OCI-LY1 (cell line): ENCODE data around the gene PREB.

Experiments
- EZH2 ChIP-seq: fragments of 200-600 bp; sonication (generic), shearing (Covaris generic); IDR thresholded peaks from 2 replicates; pipeline ENCODE4 v1.8.0; 2017; ENCODE audit warnings: borderline replicate concordance, mixed run types, mild to moderate bottlenecking, antibody characterized with exemption, low read length, moderate library complexity, mixed read lengths
- TF ChIP-seq, protein P1 (sequence below): fragments of 200-600 bp; sonication (generic), shearing (Covaris generic); IDR thresholded peaks from 2 replicates; pipeline ENCODE4 v1.5.1; 2017; ENCODE audit warnings: mild to moderate bottlenecking, antibody characterized with exemption, low read length, moderate library complexity, mixed read lengths

DNA sequence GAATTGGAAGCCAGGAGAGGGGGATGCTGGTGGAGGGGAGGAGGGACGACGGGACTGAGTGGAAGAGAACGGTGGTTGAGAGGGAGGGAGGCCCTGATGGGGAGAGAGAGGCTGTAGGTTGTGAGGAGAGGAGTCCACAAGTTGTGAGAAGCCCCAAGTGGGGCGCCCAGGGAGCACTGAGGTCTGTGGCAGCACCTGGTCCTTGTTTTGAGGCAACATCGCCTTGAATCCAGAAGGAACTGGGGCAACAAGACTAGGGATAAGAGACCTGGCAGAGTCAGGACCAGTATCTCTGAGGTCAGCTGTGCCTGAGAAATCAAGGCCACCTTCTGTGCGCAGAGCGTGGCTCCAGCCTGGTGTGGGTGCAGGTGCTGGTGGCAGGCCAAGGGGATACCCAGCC, 3.7 kb upstream of the PREB start:
- TF ChIP-seq, protein P1, sequence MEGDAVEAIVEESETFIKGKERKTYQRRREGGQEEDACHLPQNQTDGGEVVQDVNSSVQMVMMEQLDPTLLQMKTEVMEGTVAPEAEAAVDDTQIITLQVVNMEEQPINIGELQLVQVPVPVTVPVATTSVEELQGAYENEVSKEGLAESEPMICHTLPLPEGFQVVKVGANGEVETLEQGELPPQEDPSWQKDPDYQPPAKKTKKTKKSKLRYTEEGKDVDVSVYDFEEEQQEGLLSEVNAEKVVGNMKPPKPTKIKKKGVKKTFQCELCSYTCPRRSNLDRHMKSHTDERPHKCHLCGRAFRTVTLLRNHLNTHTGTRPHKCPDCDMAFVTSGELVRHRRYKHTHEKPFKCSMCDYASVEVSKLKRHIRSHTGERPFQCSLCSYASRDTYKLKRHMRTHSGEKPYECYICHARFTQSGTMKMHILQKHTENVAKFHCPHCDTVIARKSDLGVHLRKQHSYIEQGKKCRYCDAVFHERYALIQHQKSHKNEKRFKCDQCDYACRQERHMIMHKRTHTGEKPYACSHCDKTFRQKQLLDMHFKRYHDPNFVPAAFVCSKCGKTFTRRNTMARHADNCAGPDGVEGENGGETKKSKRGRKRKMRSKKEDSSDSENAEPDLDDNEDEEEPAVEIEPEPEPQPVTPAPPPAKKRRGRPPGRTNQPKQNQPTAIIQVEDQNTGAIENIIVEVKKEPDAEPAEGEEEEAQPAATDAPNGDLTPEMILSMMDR: no peak
- no peak for TF ChIP-seq EZH2
